ENCODE measurements around the gene MYCBP2.

DNA sequence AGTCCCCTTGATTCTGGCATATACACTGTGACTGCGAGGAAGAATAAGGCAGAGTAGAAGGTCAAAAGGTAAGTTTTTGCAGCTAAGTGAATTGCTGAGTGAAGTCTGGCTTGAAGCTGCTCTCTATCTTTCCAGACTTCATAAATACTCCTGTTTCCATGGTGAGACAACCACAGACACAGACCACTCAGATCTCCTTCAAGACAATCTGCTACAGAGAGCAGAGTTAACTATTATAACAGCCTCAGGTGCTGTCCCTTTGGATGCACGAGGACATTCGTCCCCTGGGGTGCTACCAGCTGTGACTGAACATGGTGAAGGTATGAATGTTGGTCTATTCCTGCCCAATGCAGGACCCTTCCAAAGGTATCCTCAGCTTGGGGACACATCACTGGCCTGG, 104.0 kb downstream of the MYCBP2 start:
- TF ChIP-seq EP300 (IDR thresholded peaks at IDR 0.05) (no peak), POLR2AphosphoS2 (conservative IDR thresholded peaks at IDR 0.05; ENCODE audit: low read length) (no peak), CTCF (IDR thresholded peaks at IDR 0.05) (no peak), MAZ (IDR thresholded peaks at IDR 0.05; ENCODE audit: borderline replicate concordance, low read depth, low read length) (no peak), POLR2A (IDR thresholded peaks at IDR 0.05; ENCODE audit: low read length) (no peak), RAD21 (conservative IDR thresholded peaks at IDR 0.05 in 1 of 2, IDR thresholded peaks at IDR 0.05 in 1 of 2) (no peak), NFE2L2 (conservative IDR thresholded peaks at IDR 0.05; ENCODE audit: low read length) (no peak), TP53 (CRISPR knock-in tag; IDR thresholded peaks at IDR 0.05) (no peak), ESRRA (IDR thresholded peaks at IDR 0.05; ENCODE audit: borderline replicate concordance, low read length) (no peak), CHD4 (IDR thresholded peaks at IDR 0.05; ENCODE audit: borderline replicate concordance) (no peak), JUNB (IDR thresholded peaks at IDR 0.05) (no peak), ZSCAN20 (CRISPR knock-in tag; IDR thresholded peaks at IDR 0.05) (no peak), CEBPB (IDR thresholded peaks at IDR 0.05) (no peak), NR3C1 (IDR thresholded peaks at IDR 0.05) (no peak)
